ENCODE data around the gene LGALS3. TPM values are rescaled to one million over a fixed set of nuclear protein-coding genes. Genes with fewer than 3 reads are reported as not detected.

Gene LGALS3
- total and polyA plus RNA-seq, 2 donors from 2014 or later, result 235 to 241 TPM

GRCh38 chr14:55123101-55123500, 6.0 kb upstream of the LGALS3 start:
- Histone ChIP-seq H3K4me3 (ENCODE audit: low read length in 3 of 3) (no peak overlapping the region), H3K9ac (ENCODE audit: low read length in 3 of 3) (no peak overlapping the region), H3K27ac (ENCODE audit: low read depth in 2 of 2, low read length in 2 of 2) (peak overlapping the region; percentile 44 to 77), H3K27me3 (ENCODE audit: control insufficient read depth, insufficient read depth, low read length) (no peaks in the 10 kb centered on the region), H3K4me1 (ENCODE audit: control insufficient read depth in 2 of 3, insufficient read depth in 2 of 3, low read depth in 1 of 3, low read length in 3 of 3) (peaks cover 0 to 28% (median 0%) of the 10 kb centered on the region in 3 donors), H3K9me3 (ENCODE audit: control insufficient read depth in 2 of 3, insufficient read depth in 1 of 3, low read length in 3 of 3) (no peaks in the 10 kb centered on the region), H3K36me3 (ENCODE audit: control insufficient read depth in 2 of 3, insufficient read depth in 3 of 3, low read length in 3 of 3) (no peaks in the 10 kb centered on the region)
- FAIRE-seq (no peak), DNase-seq (peak in 2 of 5 donors; percentile 11 to 52)
- intact Hi-C loops (cut with DNase I), result no loop called here
- TF ChIP-seq CTCF (IDR thresholded peaks at IDR 0.05; ENCODE audit: borderline replicate concordance, extremely low read depth, insufficient read depth), result no peak

- Histone ChIP-seq H3K4me3 (ENCODE audit: low read length in 3 of 3) (no peak overlapping the region), H3K4me1 (ENCODE audit: control insufficient read depth in 2 of 3, insufficient read depth in 2 of 3, low read depth in 1 of 3, low read length in 3 of 3) (peaks cover 0 to 23% (median 0%) of the 10 kb centered on the region in 3 donors), H3K36me3 (ENCODE audit: control insufficient read depth in 2 of 3, insufficient read depth in 3 of 3, low read length in 3 of 3) (no peaks in the 10 kb centered on the region), H3K27ac (ENCODE audit: low read depth in 2 of 2, low read length in 2 of 2) (no peak overlapping the region), H3K27me3 (ENCODE audit: control insufficient read depth, insufficient read depth, low read length) (no peaks in the 10 kb centered on the region), H3K9ac (ENCODE audit: low read length in 3 of 3) (no peak overlapping the region), H3K9me3 (ENCODE audit: control insufficient read depth in 2 of 3, insufficient read depth in 1 of 3, low read length in 3 of 3) (no peaks in the 10 kb centered on the region)
- FAIRE-seq (no peak), DNase-seq (no peak)
- TF ChIP-seq CTCF (IDR thresholded peaks at IDR 0.05; ENCODE audit: borderline replicate concordance, extremely low read depth, insufficient read depth), result no peak
- intact Hi-C loops (cut with DNase I), result no loop called here
These were observed 5.0 kb upstream of the LGALS3 start for GRCh38 chr14:55123852-55124639.

- intact Hi-C loops (cut with DNase I), result no loop called here
- no peak overlapping the region for H3K27ac ChIP-seq (ENCODE audit: low read depth in 2 of 2, low read length in 2 of 2)
- H3K4me1 ChIP-seq (ENCODE audit: control insufficient read depth in 2 of 3, insufficient read depth in 2 of 3, low read depth in 1 of 3, low read length in 3 of 3), result peaks cover 0 to 19% (median under 1%) of the 10 kb centered on the region in 3 donors
- FAIRE-seq, result no peak
- no peak for DNase-seq
- TF ChIP-seq CTCF (IDR thresholded peaks at IDR 0.05; ENCODE audit: borderline replicate concordance, extremely low read depth, insufficient read depth), result no peak
- no peaks in the 10 kb centered on the region for H3K27me3 ChIP-seq (ENCODE audit: control insufficient read depth, insufficient read depth, low read length)
- H3K9me3 ChIP-seq (ENCODE audit: control insufficient read depth in 2 of 3, insufficient read depth in 1 of 3, low read length in 3 of 3), result no peaks in the 10 kb centered on the region
- no peak overlapping the region for H3K4me3 ChIP-seq (ENCODE audit: low read length in 3 of 3)
- H3K9ac ChIP-seq (ENCODE audit: low read length in 3 of 3), result no peak overlapping the region
- H3K36me3 ChIP-seq (ENCODE audit: control insufficient read depth in 2 of 3, insufficient read depth in 3 of 3, low read length in 3 of 3), result no peaks in the 10 kb centered on the region
These were observed 4.2 kb upstream of the LGALS3 start for GRCh38 chr14:55124774-55125386.
